Measurements from ENCODE around the gene SLC25A13.

DNA sequence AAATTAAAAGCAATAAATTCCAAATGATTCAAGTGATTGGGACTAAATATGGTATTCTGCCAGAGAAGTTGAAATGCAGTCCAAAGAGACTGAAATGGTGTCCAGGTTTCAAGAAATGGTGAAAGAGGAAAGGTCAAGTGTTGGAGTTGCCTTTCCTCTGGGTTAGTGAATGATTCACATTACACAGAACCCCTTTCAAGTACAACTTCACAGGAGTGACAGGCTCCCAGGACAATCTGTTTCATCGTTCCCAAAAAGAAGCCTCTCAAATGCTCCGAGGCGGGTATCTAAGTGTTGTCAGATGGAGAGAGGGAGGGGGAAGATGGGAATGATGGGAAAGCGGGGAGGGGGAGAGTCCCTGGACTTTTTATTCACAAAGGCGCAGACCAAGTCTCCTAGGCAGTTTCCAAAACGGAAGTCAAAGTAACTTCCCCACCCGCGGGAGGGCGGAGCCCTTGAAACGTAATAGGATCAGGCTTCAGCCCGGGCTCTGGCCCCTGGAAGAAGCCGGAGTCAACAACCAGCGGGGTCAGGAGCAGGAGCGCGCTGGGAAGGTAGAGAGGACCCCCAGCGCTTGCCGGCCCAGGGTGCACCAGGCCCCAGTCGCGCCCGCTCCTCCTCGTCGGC, 754 bp downstream of the SLC25A13 start:
- TF ChIP-seq POLR2A (IDR thresholded peaks at IDR 0.05; ENCODE audit: low read depth, low read length) = peak; percentile 84; the same call in 1 of the 2 replicates
- TF ChIP-seq TAF1 (IDR thresholded peaks at IDR 0.05; ENCODE audit: low read depth, low read length) = peak; percentile 56
- TF ChIP-seq POLR2AphosphoS5 (IDR thresholded peaks at IDR 0.05; ENCODE audit: low read depth, low read length) = peak; percentile 85

Measured in GM12891 (cell line).